Renal cortical epithelial cell (primary cell): ENCODE results near the gene GPATCH8. TPM values are rescaled to one million over a fixed set of nuclear protein-coding genes. Genes with fewer than 3 reads are reported as not detected.

ENCODE experiments used
- DNase-seq: peaks from one replicate; pipeline ENCODE4 v3.0.0-alpha.2; 2011; ENCODE audit warnings: low read depth
- total RNA-seq: library from RNA; depleted of rRNA; stranded (reverse); fragments of >200 nt; gene quantifications from 2 replicates; pipeline ENCODE4 v1.2.3, GENCODE V29; 2014

Gene GPATCH8
- total RNA-seq, 1 donor from 2014 or later = 43.8 TPM

DNA sequence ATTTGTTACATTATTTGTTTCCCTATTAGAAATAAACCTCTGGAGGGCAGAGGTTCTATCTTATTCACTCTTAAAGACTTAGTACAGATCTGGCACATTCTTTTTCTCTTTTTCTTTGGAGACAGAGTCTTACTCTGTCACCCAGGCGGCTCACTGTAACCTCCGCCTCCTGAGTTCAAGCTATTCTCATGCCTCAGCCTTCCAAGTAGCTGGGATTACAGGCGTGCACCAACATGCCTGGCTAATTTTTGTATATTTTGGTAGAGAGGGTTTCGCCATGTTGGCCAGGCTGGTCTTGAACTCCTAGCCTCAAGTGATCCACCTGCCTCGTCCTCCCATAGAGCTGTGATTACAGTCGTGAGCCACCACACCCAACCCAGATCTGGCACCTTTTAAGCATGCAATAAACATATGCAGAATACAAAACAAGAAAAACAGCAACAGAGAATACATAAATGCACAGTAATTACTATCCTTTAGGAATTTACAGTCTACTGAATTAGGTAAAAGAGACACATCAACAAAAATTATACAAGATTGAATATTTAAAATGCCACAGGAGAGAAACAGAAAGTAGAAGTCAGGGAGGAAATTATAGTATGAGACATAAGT is 52.1 kb downstream of the GPATCH8 start:
- DNase-seq = no peak

DNA sequence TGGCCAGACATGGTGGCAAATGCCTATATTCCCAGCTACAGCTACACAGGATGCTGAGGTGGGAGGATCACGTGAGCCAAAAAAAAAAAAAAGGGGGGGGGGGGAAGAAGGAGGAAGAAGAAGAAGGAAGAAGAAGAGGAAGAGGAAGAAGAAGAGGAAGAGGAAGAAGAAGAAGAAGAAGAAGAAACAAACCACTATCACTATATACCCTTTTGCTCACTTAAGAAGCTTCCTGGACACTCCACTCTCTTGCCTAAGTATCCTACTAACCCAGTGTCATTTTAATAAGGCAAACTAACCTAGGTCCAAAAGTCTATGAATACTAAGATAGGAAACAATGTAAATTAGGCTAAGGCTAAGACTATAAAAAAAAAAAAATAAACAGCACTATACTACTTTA is 54.8 kb downstream of the GPATCH8 start:
- DNase-seq = no peak

DNA sequence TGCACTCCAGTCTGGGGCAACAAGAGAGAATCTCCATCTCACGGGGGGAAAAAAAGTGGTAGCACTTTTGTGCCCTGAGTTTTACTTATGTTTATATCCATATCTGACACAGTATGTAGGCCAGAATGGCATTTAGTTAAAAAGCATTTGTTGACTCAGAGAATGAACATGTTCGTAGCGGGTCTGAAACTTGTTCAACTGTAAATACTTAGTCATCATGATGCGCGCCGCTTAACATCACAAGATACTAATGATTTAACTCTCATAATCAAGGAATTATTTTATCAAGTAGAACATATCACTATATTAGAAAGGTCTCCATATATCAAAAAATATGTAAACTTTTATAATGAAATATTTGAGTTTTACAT is 58.5 kb downstream of the GPATCH8 start:
- peak; percentile 86 for DNase-seq

DNA sequence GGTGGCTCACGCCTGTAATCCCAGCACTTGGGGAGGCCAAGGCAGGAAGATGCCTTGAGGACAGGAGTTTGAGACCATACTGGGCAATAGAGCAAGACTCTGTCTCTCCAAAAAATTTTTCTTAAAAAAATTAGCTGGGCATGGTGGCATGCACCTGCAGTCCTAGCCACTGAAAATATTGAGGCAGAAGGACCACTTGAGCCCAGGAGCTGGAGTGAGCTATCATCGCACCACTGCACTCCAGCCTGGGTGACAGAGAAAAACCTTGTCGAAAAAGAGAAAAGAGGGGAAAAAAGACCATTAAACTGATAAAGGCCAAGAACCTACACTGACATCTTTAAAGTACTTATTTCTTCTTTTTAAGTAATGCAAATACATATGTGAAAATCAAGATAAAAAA is 60.4 kb downstream of the GPATCH8 start:
- no peak for DNase-seq

DNA sequence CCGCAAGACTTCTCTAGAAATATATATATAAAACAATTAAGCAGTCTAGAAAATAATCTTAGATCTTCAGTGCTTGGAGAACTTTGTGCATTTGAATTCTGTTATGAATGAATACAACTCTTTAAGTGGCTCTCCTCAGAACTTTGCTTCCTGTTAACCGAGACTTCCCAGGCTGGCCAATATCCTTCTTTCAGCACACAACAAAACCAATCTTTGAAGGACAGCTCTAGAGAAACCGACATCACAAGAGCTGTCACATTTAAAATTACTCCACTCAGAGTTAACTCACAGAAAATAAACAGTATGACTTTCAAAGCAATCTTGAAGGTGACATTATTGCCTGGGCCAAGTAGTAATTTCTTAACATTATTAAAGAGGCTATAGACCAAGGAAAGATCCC is 64.0 kb downstream of the GPATCH8 start:
- DNase-seq = no peak

DNA sequence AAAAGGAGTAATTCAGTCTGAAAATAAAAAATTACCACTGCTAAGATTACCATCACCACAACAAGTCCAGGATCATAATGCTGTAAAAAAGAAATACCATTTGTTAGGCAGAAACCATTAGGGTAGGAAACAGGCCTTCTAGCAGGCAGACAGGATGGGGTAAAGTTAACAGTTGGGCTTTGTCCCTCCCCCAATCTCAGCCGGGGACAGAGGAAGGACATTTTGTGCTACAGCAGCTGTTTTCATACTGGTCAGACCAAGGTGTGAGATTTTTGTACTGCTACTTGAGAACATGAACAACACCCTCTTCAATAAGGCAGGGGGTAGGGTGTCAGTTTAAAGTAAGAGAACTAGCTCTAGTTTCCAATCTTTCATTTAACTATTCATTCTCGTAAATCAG is 64.6 kb downstream of the GPATCH8 start:
- DNase-seq = no peak

DNA sequence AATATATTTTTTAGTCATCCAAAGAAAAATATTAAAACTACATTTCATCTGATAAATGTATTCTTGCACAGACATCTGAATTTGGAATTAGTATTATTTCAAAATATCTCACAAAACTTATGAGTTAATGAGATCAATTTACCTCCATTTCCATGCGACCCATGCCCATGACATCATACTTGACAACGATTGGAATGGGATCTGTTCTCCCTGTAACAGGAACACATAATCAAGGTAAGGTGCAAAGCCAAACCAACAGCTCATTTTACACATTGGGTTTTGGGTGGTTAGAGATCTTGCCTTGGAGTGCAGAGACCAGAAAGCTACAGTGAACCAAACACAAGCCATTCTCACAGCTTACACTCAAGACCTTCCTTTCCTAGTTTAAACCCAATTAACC is 66.9 kb downstream of the GPATCH8 start:
- no peak for DNase-seq

DNA sequence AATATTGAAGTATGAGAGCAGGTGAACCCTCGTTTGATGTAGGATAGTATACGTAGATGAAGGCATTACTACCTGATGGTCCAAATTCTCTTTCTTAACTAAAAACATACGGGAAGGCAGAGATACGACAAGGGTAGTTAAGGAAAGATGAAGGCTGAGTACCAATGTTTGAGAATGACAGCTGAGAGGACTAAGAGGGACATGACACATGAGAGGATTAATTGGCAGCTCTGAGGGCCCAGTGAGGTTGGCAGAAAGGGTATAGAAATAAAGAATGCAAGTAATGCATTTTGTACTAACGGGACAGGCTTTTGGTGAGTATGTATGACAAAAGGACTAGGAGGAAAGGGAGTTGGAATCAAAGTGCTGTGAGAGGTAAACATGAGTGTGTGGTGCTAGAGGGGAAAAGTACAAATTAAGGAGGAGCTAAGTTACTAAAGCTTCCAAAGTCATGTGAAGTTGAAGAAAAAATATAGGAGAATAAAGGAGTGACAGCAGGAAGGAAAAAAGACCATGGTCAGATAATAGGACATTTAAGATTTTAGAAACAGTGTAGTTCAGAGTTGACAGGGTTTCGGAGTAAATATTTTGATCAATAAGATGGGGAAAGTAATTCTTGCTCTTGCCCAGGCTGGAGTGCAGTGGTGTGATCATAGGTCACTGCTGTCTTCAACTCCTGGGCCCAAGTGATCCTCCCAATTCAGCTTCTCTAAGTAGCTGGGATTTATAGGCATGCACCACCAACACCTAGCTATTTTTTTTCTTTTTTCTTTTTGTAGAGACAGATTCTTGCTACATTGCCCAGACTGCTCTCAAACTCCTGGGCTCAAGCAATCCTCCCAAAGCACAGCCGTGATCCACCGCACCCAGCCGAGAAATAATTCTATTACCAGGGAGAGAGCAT is 70.7 kb downstream of the GPATCH8 start:
- no peak for DNase-seq

DNA sequence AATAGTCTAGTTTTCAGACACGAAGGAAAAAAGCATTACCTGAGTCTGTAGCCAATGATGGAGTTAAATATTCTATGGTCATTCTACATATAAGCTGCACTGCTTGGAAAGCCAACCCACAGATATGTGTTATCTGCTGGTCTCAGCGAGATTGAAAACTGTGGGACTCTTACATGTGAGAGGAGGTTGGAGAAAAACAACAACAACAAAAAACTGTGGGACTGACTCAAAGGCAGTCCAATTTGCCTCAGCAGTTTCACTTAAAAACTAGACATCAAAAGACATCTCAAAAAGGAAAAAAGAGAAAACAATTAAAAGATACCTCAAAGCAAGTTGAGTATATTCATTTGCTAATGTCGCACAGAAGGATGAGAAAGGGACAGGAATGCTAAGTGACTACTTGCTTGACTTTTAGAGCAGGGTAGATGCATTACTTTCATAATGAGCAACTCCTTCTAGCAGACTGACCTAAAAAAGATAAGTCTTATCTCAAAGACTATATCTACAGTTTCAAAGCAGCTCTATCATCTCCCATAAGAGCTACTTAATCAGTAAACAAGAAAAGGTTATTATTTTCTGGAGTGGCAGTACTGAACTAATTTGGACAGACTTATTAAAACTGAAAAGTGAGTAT is 78.3 kb downstream of the GPATCH8 start:
- DNase-seq = no peak

DNA sequence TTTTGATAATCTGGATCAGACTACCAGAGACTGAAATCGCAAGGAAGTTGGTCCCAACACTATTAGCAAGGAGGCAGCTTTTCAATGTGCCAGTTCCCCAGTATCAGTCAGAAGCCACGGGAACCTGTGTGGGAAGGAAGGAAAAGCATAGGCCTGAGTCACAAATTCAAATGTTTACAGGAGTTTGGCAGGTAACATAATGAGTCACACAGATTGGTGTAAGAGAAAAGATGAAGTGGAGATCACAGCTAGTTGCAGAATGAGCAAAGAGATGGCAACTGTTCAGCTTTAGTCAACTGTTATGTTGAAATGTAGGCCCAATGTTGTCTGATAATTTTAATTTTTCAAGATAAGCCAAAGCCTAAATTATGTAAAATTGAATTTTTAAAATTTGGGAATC is 85.7 kb downstream of the GPATCH8 start:
- DNase-seq = peak; percentile 98

DNA sequence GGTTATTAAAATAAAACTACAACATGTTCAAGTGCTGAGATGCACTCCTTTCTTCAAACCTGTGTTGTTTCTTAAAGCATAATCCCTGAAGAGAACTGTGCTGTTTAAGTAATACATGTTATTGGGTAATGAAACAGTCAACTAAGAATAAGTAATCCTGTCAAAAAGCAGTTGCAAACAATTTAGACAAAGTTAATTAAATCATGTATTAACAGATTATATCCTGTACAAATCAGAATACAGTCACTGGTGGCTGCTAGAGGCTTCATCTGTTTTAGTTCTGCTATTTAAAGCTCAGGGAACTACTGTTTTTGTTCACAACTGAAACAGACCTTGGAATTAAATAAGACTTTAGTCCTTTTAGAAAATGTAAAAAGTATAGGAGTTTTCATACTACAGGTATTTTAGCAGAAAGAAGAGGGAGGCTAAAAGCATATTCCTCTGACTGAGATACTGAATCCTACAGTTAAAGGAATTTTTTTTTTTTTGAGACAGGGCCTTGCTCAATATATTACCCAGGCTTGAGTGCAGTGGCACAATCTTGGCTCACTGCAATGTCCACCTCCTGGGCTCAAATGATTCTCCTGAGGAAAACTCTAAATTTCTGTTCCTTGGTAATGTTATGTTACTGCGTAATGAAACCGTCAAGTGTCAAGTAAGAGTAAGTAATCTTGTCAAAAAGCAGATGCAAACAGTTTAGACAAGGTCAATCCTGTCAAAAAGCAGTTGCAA is 86.5 kb downstream of the GPATCH8 start:
- DNase-seq = peak; percentile 90

DNA sequence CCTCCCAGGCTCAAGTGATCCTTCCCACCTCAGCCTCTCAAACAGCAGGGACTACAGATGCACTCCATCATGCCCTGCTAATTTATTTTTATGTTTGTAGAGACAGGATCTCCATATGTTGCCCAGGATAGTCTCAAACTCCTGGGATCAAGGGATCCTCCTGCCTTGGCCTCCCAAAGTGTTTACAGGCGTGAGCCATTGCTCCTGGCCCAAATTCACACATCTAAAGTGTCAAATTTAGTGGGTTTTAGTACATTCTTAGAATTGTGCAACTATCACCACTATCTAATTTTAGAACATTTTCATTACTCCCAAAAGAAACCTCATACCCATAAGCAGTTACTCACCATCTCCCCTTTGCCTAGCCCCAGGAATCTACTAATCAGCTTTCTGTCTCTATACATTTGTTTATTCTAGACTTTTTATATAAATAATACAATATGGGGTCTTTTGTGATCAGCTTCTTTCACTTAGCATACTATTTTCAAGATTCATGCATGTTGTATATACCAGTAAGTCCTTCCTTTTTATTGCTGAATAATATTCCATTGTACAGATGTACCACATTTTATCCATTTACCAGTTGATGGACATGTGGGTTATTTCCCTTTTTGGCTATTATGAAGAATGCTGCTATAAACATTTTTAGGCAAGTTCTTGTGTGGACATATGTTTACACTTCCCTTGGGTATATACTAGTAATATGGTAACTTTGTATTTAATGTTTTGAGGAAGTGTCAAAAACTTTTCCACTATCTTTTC is 88.6 kb downstream of the GPATCH8 start:
- DNase-seq = no peak

DNA sequence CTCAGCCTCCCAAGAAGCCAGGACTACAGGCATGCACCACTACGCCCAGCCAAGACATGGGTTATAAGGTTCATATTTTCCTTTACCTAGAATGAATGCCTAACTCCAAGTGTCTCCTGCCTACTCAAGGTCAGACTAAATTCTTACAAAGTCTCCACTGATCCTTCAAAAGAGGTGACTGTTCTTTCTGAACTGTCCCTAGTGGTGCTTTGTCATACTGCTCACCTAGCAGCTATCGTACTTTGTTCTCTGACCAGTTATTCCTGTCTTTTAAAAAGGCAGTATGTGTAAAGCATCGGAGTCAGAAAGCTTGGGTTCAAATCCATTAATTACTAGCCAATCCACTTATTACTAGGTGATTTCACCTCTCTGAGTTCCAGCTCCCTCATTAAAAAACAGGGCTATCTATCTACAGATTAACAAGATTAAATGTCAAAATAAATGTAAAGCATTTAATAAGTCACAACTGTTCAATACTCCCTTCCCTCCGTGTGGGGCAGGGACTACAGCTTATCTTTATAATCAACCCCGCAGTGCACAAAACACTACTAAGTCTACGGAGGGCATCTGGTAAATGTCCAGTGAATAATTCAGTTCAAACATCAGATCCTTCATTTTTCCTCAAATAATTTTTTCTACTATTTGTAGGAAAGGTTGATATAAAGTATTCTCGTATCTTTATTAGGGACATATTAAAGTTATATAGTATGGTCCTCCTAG is 93.7 kb downstream of the GPATCH8 start:
- no peak for DNase-seq

DNA sequence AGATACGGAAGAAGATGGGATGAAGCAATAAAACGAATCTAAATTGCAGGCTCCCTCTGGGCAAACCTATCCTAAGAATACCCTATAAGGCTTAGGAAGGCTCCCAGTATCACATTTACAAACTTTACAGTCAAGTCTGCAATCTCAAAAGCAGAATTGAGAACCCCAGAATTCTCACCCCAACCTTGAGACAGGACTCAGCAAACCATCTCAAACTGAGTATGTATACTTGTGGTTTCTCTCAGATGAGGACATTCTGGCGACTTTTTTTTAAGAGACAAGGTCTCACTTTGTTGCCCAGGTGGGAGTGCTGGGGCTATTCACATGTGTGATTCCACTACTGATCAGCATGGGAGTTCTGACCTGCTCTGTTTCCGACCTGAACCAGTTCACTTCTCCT is 94.4 kb downstream of the GPATCH8 start:
- DNase-seq = no peak

DNA sequence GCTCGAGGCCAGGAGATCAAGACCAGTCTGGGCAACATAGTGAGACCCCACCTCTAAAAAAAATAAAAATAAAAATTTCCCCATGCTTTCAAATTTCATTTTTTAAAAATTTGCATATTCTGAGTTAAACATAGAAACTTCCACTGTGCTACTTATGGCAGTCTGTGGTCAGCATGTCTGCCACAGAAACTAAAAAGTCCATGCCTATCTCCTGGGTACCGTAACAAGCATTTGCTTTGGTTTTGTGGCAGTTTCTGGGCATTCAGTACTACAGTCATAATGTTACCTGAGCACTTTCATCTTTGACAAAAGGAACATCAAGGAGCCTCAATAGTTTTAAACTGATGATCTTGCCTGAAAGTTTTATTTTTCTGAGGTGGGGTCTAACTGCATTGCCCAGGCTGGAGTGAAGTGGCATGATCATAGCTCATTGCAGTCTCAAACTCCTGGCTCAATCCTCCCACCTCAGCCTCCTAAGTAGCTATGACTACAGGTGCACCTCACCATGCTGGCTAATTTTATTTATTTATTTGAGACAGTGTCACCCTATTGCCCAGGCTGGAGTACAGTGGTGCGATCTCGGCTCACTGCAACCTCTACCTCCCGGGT is 100.5 kb downstream of the GPATCH8 start:
- DNase-seq = no peak

DNA sequence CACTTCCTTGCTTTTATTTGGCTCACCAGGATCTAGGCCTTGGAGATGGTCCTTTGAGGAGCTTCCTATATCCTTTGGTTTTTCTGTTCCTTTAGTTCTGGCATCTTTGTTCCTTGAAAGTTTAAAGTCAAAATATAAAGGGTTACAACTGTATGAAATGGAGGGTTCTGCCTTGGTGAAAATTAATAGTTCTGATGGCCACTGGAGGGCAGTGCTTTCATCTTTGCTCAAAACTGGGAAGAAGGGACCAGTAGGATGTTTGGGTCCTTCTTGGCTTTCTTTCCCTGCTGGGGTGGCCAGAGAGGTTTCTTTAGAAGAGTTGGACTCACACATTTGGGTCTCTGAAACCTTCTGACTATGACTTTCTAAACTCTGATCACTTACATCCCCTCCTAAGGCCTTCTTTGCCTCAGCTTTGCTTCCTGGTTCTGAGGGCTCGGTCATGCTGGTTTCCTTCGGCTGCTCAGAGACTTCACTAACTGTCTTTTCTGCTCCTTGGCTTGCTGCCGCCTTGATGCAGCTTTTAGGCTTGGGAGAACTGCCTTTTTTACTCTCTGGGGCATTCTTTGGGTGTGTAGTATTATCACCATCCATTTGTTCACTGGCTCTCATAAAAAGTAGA is 102.9 kb downstream of the GPATCH8 start:
- DNase-seq = peak; percentile 40

DNA sequence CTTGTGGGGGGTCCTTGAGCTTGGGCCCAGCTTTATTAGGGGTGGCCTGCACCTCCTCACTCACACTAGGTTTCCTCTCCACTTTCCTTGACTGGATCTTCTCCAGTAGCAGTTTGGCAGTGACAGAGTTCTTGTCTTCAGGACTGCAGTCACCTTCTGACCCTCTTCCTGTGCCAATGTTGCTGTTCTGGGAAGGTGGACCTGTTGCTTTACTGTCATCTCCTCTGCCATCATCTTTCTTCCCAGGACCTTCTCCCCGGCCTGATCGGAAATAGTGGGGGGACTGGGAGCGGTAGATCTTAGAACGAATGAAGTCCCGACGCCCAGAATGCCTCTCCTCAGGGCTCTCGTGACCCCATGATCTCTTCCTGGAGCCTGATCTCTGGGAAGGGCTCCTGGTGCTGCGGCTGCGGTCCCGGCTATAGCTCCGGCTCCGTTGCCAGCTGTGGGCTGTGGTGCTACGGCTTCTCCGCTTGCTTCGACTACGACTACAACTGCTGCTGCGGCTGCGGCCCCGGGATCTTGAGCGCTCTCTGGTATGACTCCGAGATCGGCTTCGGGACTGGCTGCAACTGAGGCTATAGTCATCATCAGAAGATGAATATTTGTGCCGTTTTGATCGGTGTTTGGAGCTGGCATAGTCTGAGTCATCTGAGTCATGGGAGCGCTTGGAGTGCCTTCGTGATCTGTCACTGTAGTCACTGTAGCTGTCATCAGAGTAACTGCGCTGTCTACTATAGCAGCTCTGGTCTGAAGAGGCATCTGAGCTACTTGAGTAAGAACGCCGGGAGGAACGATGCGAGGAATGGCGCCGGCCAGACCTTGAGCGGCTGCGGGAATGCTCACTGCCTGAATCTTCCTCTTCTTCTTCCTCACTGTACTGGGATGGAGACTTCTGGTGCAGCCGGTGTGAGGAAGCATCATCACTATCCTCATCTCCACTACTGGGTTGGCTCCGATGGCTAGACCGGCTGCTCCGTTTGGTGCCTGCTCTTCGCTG is 104.2 kb downstream of the GPATCH8 start:
- DNase-seq = no peak
